ENCODE data around the gene CST9.
"Not testable (repeated sequence)": the region's sequence is repeated elsewhere in the genome, so short reads cannot be mapped to it uniquely, and the experiment has no call there.

CST9 gene

DNA sequence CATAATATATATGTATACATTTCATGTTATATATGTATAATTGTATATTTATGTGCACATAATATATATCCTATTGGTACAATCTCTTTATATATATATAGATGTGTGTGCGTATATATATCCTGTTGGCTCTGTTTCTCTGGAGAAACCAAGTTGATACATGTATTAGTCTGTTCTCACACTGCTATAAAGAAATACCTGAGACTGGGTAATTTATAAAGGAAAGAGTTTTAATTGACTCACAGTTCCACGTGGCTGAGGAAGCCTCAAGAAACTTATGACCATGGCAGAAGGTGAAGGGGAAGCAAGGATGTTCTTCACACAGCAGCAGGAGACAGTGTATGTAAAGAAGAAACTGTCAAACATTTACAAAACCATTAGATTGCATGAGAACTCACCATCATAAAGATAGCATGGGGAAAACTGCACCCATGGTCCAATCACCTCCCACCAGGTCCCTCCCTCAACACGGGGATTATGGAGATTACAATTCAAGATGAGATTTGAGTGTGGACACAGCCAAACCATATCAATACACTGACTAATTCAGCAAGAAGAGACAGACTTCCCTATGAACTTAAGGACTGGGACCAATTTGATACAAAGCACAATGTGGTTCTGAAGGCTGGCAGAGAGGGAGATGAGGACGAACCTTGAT lies 18.1 kb upstream of the CST9 start:
- H3K27ac Mint-ChIP-seq, result no peak overlapping the region
- no peak overlapping the region for H3K4me3 Mint-ChIP-seq
- peaks cover 2% of the 10 kb centered on the region for H3K9me3 Mint-ChIP-seq
- peaks cover 5% of the 10 kb centered on the region for H3K27me3 Mint-ChIP-seq (ENCODE audit: low read depth)
- H3K36me3 Mint-ChIP-seq (ENCODE audit: low read depth), result peaks cover 7% of the 10 kb centered on the region
- peaks cover 4% of the 10 kb centered on the region for H3K4me1 Mint-ChIP-seq
- TF ChIP-seq, protein P1, sequence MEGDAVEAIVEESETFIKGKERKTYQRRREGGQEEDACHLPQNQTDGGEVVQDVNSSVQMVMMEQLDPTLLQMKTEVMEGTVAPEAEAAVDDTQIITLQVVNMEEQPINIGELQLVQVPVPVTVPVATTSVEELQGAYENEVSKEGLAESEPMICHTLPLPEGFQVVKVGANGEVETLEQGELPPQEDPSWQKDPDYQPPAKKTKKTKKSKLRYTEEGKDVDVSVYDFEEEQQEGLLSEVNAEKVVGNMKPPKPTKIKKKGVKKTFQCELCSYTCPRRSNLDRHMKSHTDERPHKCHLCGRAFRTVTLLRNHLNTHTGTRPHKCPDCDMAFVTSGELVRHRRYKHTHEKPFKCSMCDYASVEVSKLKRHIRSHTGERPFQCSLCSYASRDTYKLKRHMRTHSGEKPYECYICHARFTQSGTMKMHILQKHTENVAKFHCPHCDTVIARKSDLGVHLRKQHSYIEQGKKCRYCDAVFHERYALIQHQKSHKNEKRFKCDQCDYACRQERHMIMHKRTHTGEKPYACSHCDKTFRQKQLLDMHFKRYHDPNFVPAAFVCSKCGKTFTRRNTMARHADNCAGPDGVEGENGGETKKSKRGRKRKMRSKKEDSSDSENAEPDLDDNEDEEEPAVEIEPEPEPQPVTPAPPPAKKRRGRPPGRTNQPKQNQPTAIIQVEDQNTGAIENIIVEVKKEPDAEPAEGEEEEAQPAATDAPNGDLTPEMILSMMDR (IDR thresholded peaks at IDR 0.05; ENCODE audit: unreplicated experiment in 3 of 3), result no peak

GRCh38 chr20:23622839-23623343 lies 17.2 kb upstream of the CST9 start:
- Mint-ChIP-seq H3K27ac (no peak overlapping the region), H3K36me3 (ENCODE audit: low read depth) (peaks cover 5% of the 10 kb centered on the region), H3K9me3 (peaks cover 2% of the 10 kb centered on the region), H3K4me3 (no peak overlapping the region), H3K27me3 (ENCODE audit: low read depth) (peaks cover 10% of the 10 kb centered on the region), H3K4me1 (peaks cover 4% of the 10 kb centered on the region)
- TF ChIP-seq, protein P1 (IDR thresholded peaks at IDR 0.05; ENCODE audit: unreplicated experiment in 3 of 3), result no peak

DNA sequence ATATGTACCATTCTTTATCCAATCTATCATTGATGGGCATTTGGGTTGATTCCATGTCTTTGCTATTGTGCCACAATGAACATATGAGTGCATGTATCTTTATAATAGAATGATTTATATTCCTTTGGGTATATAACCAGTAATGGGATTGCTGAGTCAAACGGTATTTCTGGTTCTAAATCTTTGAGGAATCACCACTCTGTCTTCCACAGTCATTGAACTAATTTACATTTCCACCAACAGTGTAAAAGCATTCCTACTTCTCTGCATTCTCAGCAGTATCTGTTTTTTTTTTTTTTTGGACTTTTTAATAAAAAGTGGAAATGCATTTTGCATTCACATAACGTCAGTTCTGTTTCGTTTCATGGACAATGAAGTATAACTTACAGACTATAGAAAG lies 16.7 kb upstream of the CST9 start:
- not testable (repeated sequence) for H3K9me3 Mint-ChIP-seq; H3K4me1 Mint-ChIP-seq; H3K27ac Mint-ChIP-seq; H3K4me3 Mint-ChIP-seq; H3K36me3 Mint-ChIP-seq (ENCODE audit: low read depth)
- H3K27me3 Mint-ChIP-seq (ENCODE audit: low read depth), result peaks cover 10% of the 10 kb centered on the region

DNA sequence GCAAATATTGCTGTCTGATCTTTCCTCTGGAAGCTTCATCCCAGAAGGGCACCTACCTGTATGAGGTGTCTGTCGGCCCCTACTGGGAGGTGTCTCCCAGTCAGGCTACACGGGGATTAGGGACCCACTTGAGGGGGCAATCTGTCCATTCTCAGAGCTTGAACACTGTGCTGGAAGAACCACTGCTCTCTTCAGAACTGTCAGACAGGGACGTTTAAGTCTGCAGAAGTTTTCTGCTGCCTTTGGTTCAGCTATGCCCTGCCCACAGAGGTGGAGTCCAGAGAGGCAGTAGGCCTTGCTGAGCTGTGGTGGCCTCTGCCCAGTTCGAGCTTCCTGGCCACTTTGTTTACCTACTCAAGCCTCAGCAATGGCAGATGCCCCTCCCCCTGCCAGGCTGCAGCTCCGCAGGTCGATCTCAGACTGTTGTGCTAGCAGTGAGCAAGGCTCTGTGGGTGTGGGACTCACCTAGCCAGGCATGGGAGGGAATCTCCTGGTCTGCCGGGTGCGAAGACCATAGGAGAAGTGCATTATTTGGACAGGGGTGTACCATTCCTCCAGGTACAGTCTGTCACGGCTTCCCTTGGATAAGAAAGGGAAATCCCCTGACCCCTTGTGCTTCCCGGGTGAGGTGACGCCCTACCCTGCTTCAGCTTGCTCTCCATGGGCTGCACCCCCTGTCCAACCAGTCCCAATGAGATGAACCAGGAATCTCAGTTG lies 15.1 kb upstream of the CST9 start:
- not testable (repeated sequence) for H3K4me1 Mint-ChIP-seq

DNA sequence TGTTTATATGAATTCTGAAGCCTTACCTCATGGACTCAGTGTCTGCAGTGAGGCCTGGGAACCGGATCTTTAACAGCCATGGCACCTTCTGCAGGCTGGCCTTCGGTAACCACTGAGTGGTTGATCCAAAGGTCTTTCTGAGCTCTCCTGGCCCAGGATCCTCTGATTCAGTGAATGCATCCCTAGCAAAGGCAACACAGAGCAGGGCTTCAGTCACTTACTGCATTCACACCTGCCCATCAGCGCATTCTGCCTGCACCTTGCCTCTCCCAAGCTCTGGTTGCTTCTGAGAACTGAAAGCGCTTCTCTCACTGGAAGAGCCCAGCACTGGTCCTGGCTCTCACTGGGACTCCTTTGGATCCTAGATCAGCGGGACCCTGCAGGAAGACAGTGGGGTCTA lies 8.4 kb upstream of the CST9 start:
- Mint-ChIP-seq H3K4me1 (peaks cover 14% of the 10 kb centered on the region), H3K4me3 (no peak overlapping the region), H3K36me3 (ENCODE audit: low read depth) (no peaks in the 10 kb centered on the region), H3K27ac (peak overlapping the region in 1 of 3 experiments; percentile 81), H3K9me3 (peaks cover 5% of the 10 kb centered on the region), H3K27me3 (ENCODE audit: low read depth) (peaks cover 5% of the 10 kb centered on the region)
- TF ChIP-seq, protein P1 (IDR thresholded peaks at IDR 0.05; ENCODE audit: unreplicated experiment in 3 of 3), result no peak

More for the DNA sequence above, 15.1 kb upstream of the CST9 start:
- not testable (repeated sequence) for H3K4me3 Mint-ChIP-seq; H3K36me3 Mint-ChIP-seq (ENCODE audit: low read depth); H3K27ac Mint-ChIP-seq; H3K9me3 Mint-ChIP-seq
- peaks cover 10% of the 10 kb centered on the region for H3K27me3 Mint-ChIP-seq (ENCODE audit: low read depth)

GRCh38 chr20:23613676-23614075 lies 8.0 kb upstream of the CST9 start:
- peak overlapping the region in 2 of 3 experiments; percentile 77 to 81 for H3K27ac Mint-ChIP-seq
- no peaks in the 10 kb centered on the region for H3K36me3 Mint-ChIP-seq (ENCODE audit: low read depth)
- H3K27me3 Mint-ChIP-seq (ENCODE audit: low read depth), result peaks cover 5% of the 10 kb centered on the region
- H3K4me1 Mint-ChIP-seq, result peaks cover 14% of the 10 kb centered on the region
- TF ChIP-seq, protein P1 (IDR thresholded peaks at IDR 0.05; ENCODE audit: unreplicated experiment in 3 of 3), result no peak
- no peak overlapping the region for H3K4me3 Mint-ChIP-seq
- peaks cover 5% of the 10 kb centered on the region for H3K9me3 Mint-ChIP-seq
